ENCODE results near the gene TATDN3. TPM values are rescaled to one million over a fixed set of nuclear protein-coding genes. Genes with fewer than 3 reads are reported as not detected.
"Not testable (repeated sequence)": the region's sequence is repeated elsewhere in the genome, so short reads cannot be mapped to it uniquely, and the experiment has no call there.

The TATDN3 gene
- total RNA-seq, 4 donors from 2014 or later: 6.0 to 16.1 (median 13.1) TPM

GRCh38 chr1:212825798-212826452, 34.2 kb downstream of the TATDN3 start:
- intact Hi-C loops (cut with DNase I; ENCODE audit: low total_unique reads): no loop called here
- no peak overlapping the region for H3K4me3 ChIP-seq (ENCODE audit: low read depth, poor library complexity, severe bottlenecking)
- TF ChIP-seq POLR2A (IDR thresholded peaks at IDR 0.05) (no peak), CTCF (IDR thresholded peaks at IDR 0.05) (no peak)
- 96 to 99% methylated on average over 6 of the region's 6 CpGs for WGBS, 2 donors
- no peak for DNase-seq (ENCODE audit: low spot score in 2 of 2)

GRCh38 chr1:212827171-212827776, 35.6 kb downstream of the TATDN3 start:
- TF ChIP-seq POLR2A (IDR thresholded peaks at IDR 0.05) (no peak), CTCF (IDR thresholded peaks at IDR 0.05) (no peak)
- DNase-seq (ENCODE audit: low spot score in 2 of 2): no peak
- intact Hi-C loops (cut with DNase I; ENCODE audit: low total_unique reads): no loop called here
- WGBS, 2 donors: 95% methylated on average over 4 of the region's 4 CpGs
- H3K4me3 ChIP-seq (ENCODE audit: low read depth, poor library complexity, severe bottlenecking): no peak overlapping the region

- no peak for DNase-seq (ENCODE audit: low spot score in 2 of 2)
- TF ChIP-seq CTCF (IDR thresholded peaks at IDR 0.05) (no peak), POLR2A (IDR thresholded peaks at IDR 0.05) (no peak)
- WGBS, 2 donors: 87 to 92% methylated on average over 5 of the region's 5 CpGs
- intact Hi-C loops (cut with DNase I; ENCODE audit: low total_unique reads): no loop called here
- H3K4me3 ChIP-seq (ENCODE audit: low read depth, poor library complexity, severe bottlenecking): no peak overlapping the region
Observed at GRCh38 chr1:212827831-212828278, 36.2 kb downstream of the TATDN3 start.

GRCh38 chr1:212828395-212828794, 36.7 kb downstream of the TATDN3 start:
- 72% methylated on average over 2 of the region's 2 CpGs for WGBS, 2 donors
- intact Hi-C loops (cut with DNase I; ENCODE audit: low total_unique reads): no loop called here
- H3K4me3 ChIP-seq (ENCODE audit: low read depth, poor library complexity, severe bottlenecking): no peak overlapping the region
- TF ChIP-seq POLR2A (IDR thresholded peaks at IDR 0.05) (no peak), CTCF (IDR thresholded peaks at IDR 0.05) (no peak)
- no peak for DNase-seq (ENCODE audit: low spot score in 2 of 2)

GRCh38 chr1:212833211-212834207, 41.8 kb downstream of the TATDN3 start:
- H3K4me3 ChIP-seq (ENCODE audit: low read depth, poor library complexity, severe bottlenecking); intact Hi-C loops (cut with DNase I; ENCODE audit: low total_unique reads); DNase-seq (ENCODE audit: low spot score in 2 of 2): not testable (repeated sequence)
- WGBS, 2 donors: 61 to 77% methylated on average over 8 of the region's 8 CpGs

- DNase-seq (ENCODE audit: low spot score in 2 of 2): no peak
- intact Hi-C loops (cut with DNase I; ENCODE audit: low total_unique reads): no loop called here
Observed at GRCh38 chr1:212838145-212838544, 46.5 kb downstream of the TATDN3 start.

GRCh38 chr1:212844521-212844920, 52.8 kb downstream of the TATDN3 start:
- 67 to 95% methylated on average over 3 of the region's 3 CpGs for WGBS, 2 donors
- intact Hi-C loops (cut with DNase I; ENCODE audit: low total_unique reads); DNase-seq (ENCODE audit: low spot score in 2 of 2); H3K4me3 ChIP-seq (ENCODE audit: low read depth, poor library complexity, severe bottlenecking): not testable (repeated sequence)

More at GRCh38 chr1:212838145-212838544, 46.5 kb downstream of the TATDN3 start:
- WGBS, 2 donors: 90 to 91% methylated on average over 5 of the region's 5 CpGs
- H3K4me3 ChIP-seq (ENCODE audit: low read depth, poor library complexity, severe bottlenecking): no peak overlapping the region
- no peak for TF ChIP-seq POLR2A (IDR thresholded peaks at IDR 0.05)
- TF ChIP-seq CTCF (IDR thresholded peaks at IDR 0.05): no peak
